OCI-LY1 (cell line): ENCODE results near the gene FN1.

Experiments
- EZH2 ChIP-seq: fragments of 200-600 bp; sonication (generic), shearing (Covaris generic); IDR thresholded peaks from 2 replicates; pipeline ENCODE4 v1.8.0; 2017; ENCODE audit warnings: borderline replicate concordance, mixed run types, mild to moderate bottlenecking, antibody characterized with exemption, low read length, moderate library complexity, mixed read lengths
- TF ChIP-seq, protein P1 (sequence below): fragments of 200-600 bp; sonication (generic), shearing (Covaris generic); IDR thresholded peaks from 2 replicates; pipeline ENCODE4 v1.5.1; 2017; ENCODE audit warnings: mild to moderate bottlenecking, antibody characterized with exemption, low read length, moderate library complexity, mixed read lengths

DNA sequence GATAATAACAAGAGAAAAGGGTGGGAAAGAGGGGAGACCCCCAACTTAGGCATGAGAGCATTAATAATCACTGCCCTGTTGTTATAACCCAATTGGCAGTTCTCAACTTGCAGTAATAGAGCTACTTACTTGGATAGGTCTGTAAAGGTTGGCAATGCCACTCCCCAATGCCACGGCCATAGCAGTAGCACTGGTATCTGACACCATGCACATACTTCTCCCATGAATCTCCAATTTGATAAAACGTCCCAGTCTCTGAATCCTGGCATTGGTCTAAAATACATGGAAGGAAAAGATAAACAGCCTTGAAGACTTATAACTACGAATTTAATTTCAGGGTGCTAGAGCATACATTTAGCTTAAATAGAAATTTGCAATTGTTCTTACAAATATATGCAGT, 16.8 kb downstream of the FN1 start:
- no peak for TF ChIP-seq EZH2
- TF ChIP-seq, protein P1, sequence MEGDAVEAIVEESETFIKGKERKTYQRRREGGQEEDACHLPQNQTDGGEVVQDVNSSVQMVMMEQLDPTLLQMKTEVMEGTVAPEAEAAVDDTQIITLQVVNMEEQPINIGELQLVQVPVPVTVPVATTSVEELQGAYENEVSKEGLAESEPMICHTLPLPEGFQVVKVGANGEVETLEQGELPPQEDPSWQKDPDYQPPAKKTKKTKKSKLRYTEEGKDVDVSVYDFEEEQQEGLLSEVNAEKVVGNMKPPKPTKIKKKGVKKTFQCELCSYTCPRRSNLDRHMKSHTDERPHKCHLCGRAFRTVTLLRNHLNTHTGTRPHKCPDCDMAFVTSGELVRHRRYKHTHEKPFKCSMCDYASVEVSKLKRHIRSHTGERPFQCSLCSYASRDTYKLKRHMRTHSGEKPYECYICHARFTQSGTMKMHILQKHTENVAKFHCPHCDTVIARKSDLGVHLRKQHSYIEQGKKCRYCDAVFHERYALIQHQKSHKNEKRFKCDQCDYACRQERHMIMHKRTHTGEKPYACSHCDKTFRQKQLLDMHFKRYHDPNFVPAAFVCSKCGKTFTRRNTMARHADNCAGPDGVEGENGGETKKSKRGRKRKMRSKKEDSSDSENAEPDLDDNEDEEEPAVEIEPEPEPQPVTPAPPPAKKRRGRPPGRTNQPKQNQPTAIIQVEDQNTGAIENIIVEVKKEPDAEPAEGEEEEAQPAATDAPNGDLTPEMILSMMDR, result no peak
